NCI-H2227 (cell line): ENCODE data around the gene RAD51B.
"Not testable (repeated sequence)": the region's sequence is repeated elsewhere in the genome, so short reads cannot be mapped to it uniquely, and the experiment has no call there.

Experiments
- DNase-seq: peaks from one replicate; lab custom pipeline; 2025; ENCODE audit not compliant: unreplicated experiment; lab: John Stamatoyannopoulos, UW

The RAD51B gene

GRCh38 chr14:67819563-67820421 lies at the start of gene RAD51B:
TSS of gene RAD51B (plus strand) at chr14:67819779.
- peak; percentile 91 for DNase-seq

- DNase-seq = no peak
Observed at GRCh38 chr14:67773844-67774377, 45.7 kb upstream of the RAD51B start.

- no peak for DNase-seq
Observed at GRCh38 chr14:67776653-67777322, 42.8 kb upstream of the RAD51B start.

GRCh38 chr14:67778792-67779191 lies 40.8 kb upstream of the RAD51B start:
- no peak for DNase-seq

- no peak for DNase-seq
Observed at GRCh38 chr14:67782090-67782489, 37.5 kb upstream of the RAD51B start.

- no peak for DNase-seq
Observed at GRCh38 chr14:67784244-67784823, 35.2 kb upstream of the RAD51B start.

- DNase-seq = no peak
Observed at GRCh38 chr14:67785270-67786109, 34.1 kb upstream of the RAD51B start.

GRCh38 chr14:67787673-67788072 lies 31.9 kb upstream of the RAD51B start:
- no peak for DNase-seq

GRCh38 chr14:67798731-67799130 lies 20.8 kb upstream of the RAD51B start:
- no peak for DNase-seq

GRCh38 chr14:67800743-67801142 lies 18.8 kb upstream of the RAD51B start:
- no peak for DNase-seq

GRCh38 chr14:67806246-67806645 lies 13.3 kb upstream of the RAD51B start:
- DNase-seq = no peak

- DNase-seq = no peak
Observed at GRCh38 chr14:67814821-67815220, 4.8 kb upstream of the RAD51B start.

GRCh38 chr14:67815573-67816225 lies 3.9 kb upstream of the RAD51B start:
- DNase-seq = peak; percentile 38

GRCh38 chr14:67816326-67817002 lies 3.1 kb upstream of the RAD51B start, which contains the start of gene ZFYVE26:
TSS of gene ZFYVE26 (minus strand) at chr14:67816590. CDS start at chr14:67815963, 627 bp downstream.
- peak; percentile 97 for DNase-seq

GRCh38 chr14:67817750-67818438 lies 1.7 kb upstream of the RAD51B start:
- DNase-seq = no peak

GRCh38 chr14:67818476-67818875 lies 1.1 kb upstream of the RAD51B start:
- not testable (repeated sequence) for DNase-seq

GRCh38 chr14:67820428-67820971 lies 921 bp downstream of the RAD51B start:
- peak; percentile 7 for DNase-seq

GRCh38 chr14:67821121-67821520 lies 1.5 kb downstream of the RAD51B start:
- DNase-seq = no peak

GRCh38 chr14:67831113-67831512 lies 11.5 kb downstream of the RAD51B start:
- DNase-seq = no peak
